ENCODE results near the gene SACS.
A peak's percentile ranks its signal among the peaks of the same experiment; 100 is the strongest.
"Not testable (repeated sequence)": the region's sequence is repeated elsewhere in the genome, so short reads cannot be mapped to it uniquely, and the experiment has no call there.

The SACS gene

GRCh38 chr13:23455401-23456185 lies 22.1 kb upstream of the SACS start:
- no peak for DNase-seq

GRCh38 chr13:23453132-23453531 lies 19.6 kb upstream of the SACS start:
- DNase-seq: no peak

GRCh38 chr13:23450340-23451046 lies 17.0 kb upstream of the SACS start:
- DNase-seq: no peak

- no peak for DNase-seq
These were observed 16.1 kb upstream of the SACS start for GRCh38 chr13:23449398-23450162.

GRCh38 chr13:23447927-23448326 lies 14.4 kb upstream of the SACS start:
- no peak for DNase-seq

- no peak for DNase-seq
These were observed 12.3 kb upstream of the SACS start for GRCh38 chr13:23445794-23446193.

GRCh38 chr13:23443878-23444277 lies 10.4 kb upstream of the SACS start:
- DNase-seq: no peak

GRCh38 chr13:23443110-23443509 lies 9.6 kb upstream of the SACS start:
- no peak for DNase-seq

- DNase-seq: peak; percentile 31
These were observed 7.5 kb upstream of the SACS start for GRCh38 chr13:23440821-23441618.

- DNase-seq: not testable (repeated sequence)
These were observed 6.8 kb upstream of the SACS start for GRCh38 chr13:23440324-23440723.

GRCh38 chr13:23437916-23438315 lies 4.4 kb upstream of the SACS start:
- DNase-seq: no peak

- DNase-seq: no peak
These were observed 3.2 kb upstream of the SACS start for GRCh38 chr13:23436680-23437079.

GRCh38 chr13:23434491-23434890 lies 989 bp upstream of the SACS start:
- DNase-seq: no peak

GRCh38 chr13:23432626-23433025 lies 876 bp downstream of the SACS start:
- DNase-seq: no peak

- no peak for DNase-seq
These were observed 2.8 kb downstream of the SACS start for GRCh38 chr13:23430664-23431063.

- no peak for DNase-seq
These were observed 5.5 kb downstream of the SACS start for GRCh38 chr13:23427881-23428528.

GRCh38 chr13:23427342-23427843 lies 6.1 kb downstream of the SACS start:
- no peak for DNase-seq

- DNase-seq: no peak
These were observed 11.9 kb downstream of the SACS start for GRCh38 chr13:23421596-23421995.

- no peak for DNase-seq
These were observed 14.5 kb downstream of the SACS start for GRCh38 chr13:23418776-23419683.

- DNase-seq: no peak
These were observed 18.8 kb downstream of the SACS start for GRCh38 chr13:23414682-23415081.

- DNase-seq: no peak
These were observed 21.8 kb downstream of the SACS start for GRCh38 chr13:23411706-23412105.
